ENCODE results near the gene RAB3GAP2.

DNA sequence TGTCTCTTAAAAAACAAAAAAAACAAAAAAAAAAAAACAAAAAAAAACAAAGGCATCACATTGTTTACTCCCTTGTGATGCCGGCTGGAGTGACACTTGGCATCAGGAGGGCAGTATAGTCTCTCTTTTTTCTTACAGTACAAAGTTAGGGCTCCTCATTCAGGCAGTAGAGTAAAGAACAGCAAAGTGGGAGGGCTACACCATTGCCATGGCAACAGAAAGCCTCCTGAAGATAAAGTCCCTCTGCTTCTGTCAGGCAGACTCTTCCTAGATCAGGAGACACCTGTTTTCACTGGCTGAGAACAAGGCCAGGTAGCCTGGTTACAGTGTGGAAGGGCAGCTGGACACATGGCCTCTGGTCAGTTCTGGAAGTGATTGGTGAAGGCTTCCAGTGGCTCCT lies 41.3 kb upstream of the RAB3GAP2 start:
- TF ChIP-seq EZH2 (IDR thresholded peaks at IDR 0.05; ENCODE audit: low read length, missing control alignments), result no peak
- TF ChIP-seq, protein P1, sequence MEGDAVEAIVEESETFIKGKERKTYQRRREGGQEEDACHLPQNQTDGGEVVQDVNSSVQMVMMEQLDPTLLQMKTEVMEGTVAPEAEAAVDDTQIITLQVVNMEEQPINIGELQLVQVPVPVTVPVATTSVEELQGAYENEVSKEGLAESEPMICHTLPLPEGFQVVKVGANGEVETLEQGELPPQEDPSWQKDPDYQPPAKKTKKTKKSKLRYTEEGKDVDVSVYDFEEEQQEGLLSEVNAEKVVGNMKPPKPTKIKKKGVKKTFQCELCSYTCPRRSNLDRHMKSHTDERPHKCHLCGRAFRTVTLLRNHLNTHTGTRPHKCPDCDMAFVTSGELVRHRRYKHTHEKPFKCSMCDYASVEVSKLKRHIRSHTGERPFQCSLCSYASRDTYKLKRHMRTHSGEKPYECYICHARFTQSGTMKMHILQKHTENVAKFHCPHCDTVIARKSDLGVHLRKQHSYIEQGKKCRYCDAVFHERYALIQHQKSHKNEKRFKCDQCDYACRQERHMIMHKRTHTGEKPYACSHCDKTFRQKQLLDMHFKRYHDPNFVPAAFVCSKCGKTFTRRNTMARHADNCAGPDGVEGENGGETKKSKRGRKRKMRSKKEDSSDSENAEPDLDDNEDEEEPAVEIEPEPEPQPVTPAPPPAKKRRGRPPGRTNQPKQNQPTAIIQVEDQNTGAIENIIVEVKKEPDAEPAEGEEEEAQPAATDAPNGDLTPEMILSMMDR (conservative IDR thresholded peaks at IDR 0.05 in 1 of 2, IDR thresholded peaks at IDR 0.05 in 1 of 2; ENCODE audit: low read depth in 1 of 2, low read length in 2 of 2), result no peak

All from fibroblast of lung (primary cell).